ENCODE results near the gene ADM2. TPM values are rescaled to one million over a fixed set of nuclear protein-coding genes. Genes with fewer than 3 reads are reported as not detected.

The ADM2 gene
- total RNA-seq, 2 donors from 2014 or later = 25.5 to 28.8 TPM

GRCh38 chr22:50465066-50465930, 16.0 kb upstream of the ADM2 start:
- Mint-ChIP-seq H3K36me3 (ENCODE audit: insufficient read depth in 2 of 2) (peaks cover 8 to 15% of the 10 kb centered on the region in 2 donors), H3K27me3 (ENCODE audit: low read depth) (no peaks in the 10 kb centered on the region), H3K27ac (no peak overlapping the region)

DNA sequence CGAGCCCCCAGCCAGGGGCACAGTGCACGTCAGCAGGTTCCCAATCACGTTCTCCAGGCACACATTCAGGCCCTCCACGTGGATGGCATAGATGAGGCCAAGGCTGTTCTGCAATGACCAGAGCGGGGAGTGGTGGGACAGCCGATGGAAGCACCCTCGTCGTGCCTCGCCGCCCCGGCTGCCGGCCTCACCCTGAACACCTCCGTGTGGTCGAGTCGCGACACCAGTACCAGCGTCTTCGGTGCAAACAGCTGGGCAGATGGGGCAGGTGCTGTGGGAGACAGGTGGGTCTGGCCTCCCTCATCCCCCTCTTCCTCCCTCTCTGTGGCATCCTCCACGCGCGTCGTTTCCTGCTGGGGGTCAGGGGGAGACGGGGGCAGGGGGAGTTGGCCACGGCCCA, 14.0 kb upstream of the ADM2 start:
- Mint-ChIP-seq H3K4me3 (no peak overlapping the region), H3K9me3 (no peaks in the 10 kb centered on the region), H3K36me3 (ENCODE audit: insufficient read depth in 2 of 2) (peaks cover 4 to 11% of the 10 kb centered on the region in 2 donors), H3K27me3 (ENCODE audit: low read depth) (no peaks in the 10 kb centered on the region), H3K27ac (no peak overlapping the region), H3K4me1 (ENCODE audit: low read depth) (peaks cover 43% of the 10 kb centered on the region)
- DNase-seq = no peak
- no peak for ATAC-seq (replicated peaks in 1 of 2)

More at GRCh38 chr22:50465066-50465930, 16.0 kb upstream of the ADM2 start:
- DNase-seq = no peak
- Mint-ChIP-seq H3K9me3 (no peaks in the 10 kb centered on the region), H3K4me1 (ENCODE audit: low read depth) (peaks cover 22% of the 10 kb centered on the region), H3K4me3 (no peak overlapping the region)
- no peak for ATAC-seq (replicated peaks in 1 of 2)

DNA sequence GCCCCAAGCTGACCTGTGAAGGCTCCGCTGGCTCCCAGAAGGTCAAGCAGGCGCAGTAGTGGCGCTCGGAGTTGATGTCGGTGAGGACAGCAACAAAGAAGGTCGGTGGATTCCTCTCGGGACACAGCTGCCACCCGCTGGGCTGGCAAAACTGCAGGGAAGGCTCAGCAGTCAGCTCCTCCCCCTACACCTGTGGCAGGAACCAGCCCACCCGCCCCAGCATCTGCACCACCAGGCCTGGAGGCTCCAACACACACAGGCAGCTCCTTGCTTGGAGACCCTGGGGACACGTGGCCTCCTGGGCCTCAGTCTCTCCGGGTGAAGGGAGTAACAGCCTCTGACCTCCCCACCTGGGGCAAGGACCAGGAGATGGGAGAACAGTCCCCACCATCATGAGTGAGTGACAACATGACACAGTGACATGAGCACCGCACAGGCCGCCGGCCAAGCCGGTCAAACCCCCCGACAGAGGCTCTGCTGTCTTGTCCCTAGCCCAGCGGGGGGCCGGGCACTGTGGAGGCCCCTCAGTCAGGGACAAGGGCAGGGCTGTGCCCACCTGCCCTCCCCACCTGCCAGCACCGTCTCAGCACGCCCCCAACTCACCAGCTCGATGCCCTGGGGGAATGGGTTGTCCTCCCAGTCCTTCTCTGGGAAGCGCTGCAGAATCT, 13.4 kb upstream of the ADM2 start:
- no peaks in the 10 kb centered on the region for H3K27me3 Mint-ChIP-seq (ENCODE audit: low read depth)
- H3K4me1 Mint-ChIP-seq (ENCODE audit: low read depth) = peaks cover 48% of the 10 kb centered on the region
- no peaks in the 10 kb centered on the region for H3K9me3 Mint-ChIP-seq
- H3K36me3 Mint-ChIP-seq (ENCODE audit: insufficient read depth in 2 of 2) = peaks cover 4 to 11% of the 10 kb centered on the region in 2 donors
- H3K27ac Mint-ChIP-seq = no peak overlapping the region
- H3K4me3 Mint-ChIP-seq = peak overlapping the region in 1 of 2 donors; percentile 46
- ATAC-seq (replicated peaks in 1 of 2) = no peak
- no peak for DNase-seq

- Mint-ChIP-seq H3K4me3 (peak overlapping the region; percentile 73 to 81), H3K27me3 (ENCODE audit: low read depth) (no peaks in the 10 kb centered on the region)
These were observed 12.7 kb upstream of the ADM2 start for GRCh38 chr22:50468626-50469025.

GRCh38 chr22:50469377-50470305, 11.7 kb upstream of the ADM2 start:
- ATAC-seq (replicated peaks in 1 of 2) (peak; percentile 86 to 89), DNase-seq (peak; percentile 95 to 97)
- no peaks in the 10 kb centered on the region for H3K27me3 Mint-ChIP-seq (ENCODE audit: low read depth)
- H3K4me1 Mint-ChIP-seq (ENCODE audit: low read depth) = peaks cover 61% of the 10 kb centered on the region
- no peaks in the 10 kb centered on the region for H3K9me3 Mint-ChIP-seq
- H3K4me3 Mint-ChIP-seq = peak overlapping the region; percentile 73 to 81
- peak overlapping the region; percentile 38 for H3K27ac Mint-ChIP-seq
- peaks cover 7 to 9% of the 10 kb centered on the region in 2 donors for H3K36me3 Mint-ChIP-seq (ENCODE audit: insufficient read depth in 2 of 2)

More at GRCh38 chr22:50468626-50469025, 12.7 kb upstream of the ADM2 start:
- Mint-ChIP-seq H3K4me1 (ENCODE audit: low read depth) (peaks cover 55% of the 10 kb centered on the region), H3K27ac (no peak overlapping the region), H3K9me3 (no peaks in the 10 kb centered on the region), H3K36me3 (ENCODE audit: insufficient read depth in 2 of 2) (peaks cover 6 to 10% of the 10 kb centered on the region in 2 donors)
- no peak for ATAC-seq (replicated peaks in 1 of 2)
- no peak for DNase-seq

GRCh38 chr22:50470491-50470890, 10.9 kb upstream of the ADM2 start:
- Mint-ChIP-seq H3K4me1 (ENCODE audit: low read depth) (peaks cover 61% of the 10 kb centered on the region), H3K36me3 (ENCODE audit: insufficient read depth in 2 of 2) (peaks cover 7 to 9% of the 10 kb centered on the region in 2 donors), H3K27ac (peak overlapping the region; percentile 73), H3K9me3 (no peaks in the 10 kb centered on the region), H3K27me3 (ENCODE audit: low read depth) (no peaks in the 10 kb centered on the region), H3K4me3 (peak overlapping the region; percentile 73 to 81)
- DNase-seq = no peak
- ATAC-seq (replicated peaks in 1 of 2) = no peak

GRCh38 chr22:50471197-50471847, 10.0 kb upstream of the ADM2 start:
- peak overlapping the region; percentile 73 to 81 for H3K4me3 Mint-ChIP-seq
- H3K4me1 Mint-ChIP-seq (ENCODE audit: low read depth) = peaks cover 66% of the 10 kb centered on the region
- no peaks in the 10 kb centered on the region for H3K9me3 Mint-ChIP-seq
- H3K27ac Mint-ChIP-seq = peak overlapping the region; percentile 73
- ATAC-seq (replicated peaks in 1 of 2) (no peak), DNase-seq (no peak)
- H3K36me3 Mint-ChIP-seq (ENCODE audit: insufficient read depth in 2 of 2) = peaks cover 7 to 8% of the 10 kb centered on the region in 2 donors
- H3K27me3 Mint-ChIP-seq (ENCODE audit: low read depth) = no peaks in the 10 kb centered on the region

DNA sequence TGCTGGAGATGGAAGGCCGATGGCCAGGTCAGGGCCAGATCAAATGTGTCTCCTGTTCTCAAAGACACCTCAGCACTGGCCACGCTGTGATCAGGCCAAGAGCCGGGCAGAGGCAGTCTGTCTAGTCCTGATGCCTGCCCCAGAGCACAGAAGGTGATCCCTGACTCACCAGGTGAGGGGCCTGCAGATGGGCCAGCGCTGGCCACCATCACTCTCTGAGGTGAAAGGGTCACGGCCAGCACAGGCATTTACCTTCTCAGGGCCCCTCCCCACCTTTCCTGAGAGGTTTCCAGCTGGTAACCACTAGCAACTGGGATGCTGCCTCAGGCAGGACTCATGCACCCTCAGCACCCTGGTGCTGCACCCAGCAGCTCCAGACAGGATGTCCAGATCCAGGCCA, 9.4 kb upstream of the ADM2 start:
- Mint-ChIP-seq H3K36me3 (ENCODE audit: insufficient read depth in 2 of 2) (peaks cover 3 to 5% of the 10 kb centered on the region in 2 donors), H3K27me3 (ENCODE audit: low read depth) (no peaks in the 10 kb centered on the region), H3K9me3 (no peaks in the 10 kb centered on the region), H3K4me1 (ENCODE audit: low read depth) (peaks cover 67% of the 10 kb centered on the region), H3K27ac (peak overlapping the region; percentile 9), H3K4me3 (peak overlapping the region; percentile 31 to 81)
- DNase-seq (no peak), ATAC-seq (replicated peaks in 1 of 2) (no peak)

GRCh38 chr22:50473088-50473487, 8.3 kb upstream of the ADM2 start:
- peaks cover 2 to 5% of the 10 kb centered on the region in 2 donors for H3K36me3 Mint-ChIP-seq (ENCODE audit: insufficient read depth in 2 of 2)
- DNase-seq (peak; percentile 51 to 69), ATAC-seq (replicated peaks in 1 of 2) (peak; percentile 21 to 22)
- peak overlapping the region; percentile 66 for H3K27ac Mint-ChIP-seq
- H3K4me1 Mint-ChIP-seq (ENCODE audit: low read depth) = peaks cover 66% of the 10 kb centered on the region
- H3K4me3 Mint-ChIP-seq = peak overlapping the region; percentile 89 to 100
- no peaks in the 10 kb centered on the region for H3K9me3 Mint-ChIP-seq
- no peaks in the 10 kb centered on the region for H3K27me3 Mint-ChIP-seq (ENCODE audit: low read depth)

- DNase-seq = peak; percentile 57 to 58
- peak in 1 of 2 donors; percentile 14 for ATAC-seq (replicated peaks in 1 of 2)
- Mint-ChIP-seq H3K4me3 (peak overlapping the region; percentile 89 to 100), H3K4me1 (ENCODE audit: low read depth) (peaks cover 58% of the 10 kb centered on the region), H3K27me3 (ENCODE audit: low read depth) (no peaks in the 10 kb centered on the region), H3K27ac (peak overlapping the region; percentile 36), H3K9me3 (no peaks in the 10 kb centered on the region), H3K36me3 (ENCODE audit: insufficient read depth in 2 of 2) (peaks cover 2 to 5% of the 10 kb centered on the region in 2 donors)
These were observed 7.3 kb upstream of the ADM2 start for GRCh38 chr22:50473855-50474671.

- DNase-seq (peak; percentile 93 to 97), ATAC-seq (replicated peaks in 1 of 2) (peak; percentile 78 to 85)
- H3K36me3 Mint-ChIP-seq (ENCODE audit: insufficient read depth in 2 of 2) = peaks cover 2 to 5% of the 10 kb centered on the region in 2 donors
- peak within 1 kb of the TSS; percentile 36 for H3K27ac Mint-ChIP-seq
- peaks cover 3% of the 10 kb centered on the region for H3K27me3 Mint-ChIP-seq (ENCODE audit: low read depth)
- no peaks in the 10 kb centered on the region for H3K9me3 Mint-ChIP-seq
- H3K4me3 Mint-ChIP-seq = peak within 1 kb of the TSS; percentile 89 to 100
- H3K4me1 Mint-ChIP-seq (ENCODE audit: low read depth) = peaks cover 55% of the 10 kb centered on the region
These were observed 6.4 kb upstream of the ADM2 start, which contains the start of gene SBF1 for GRCh38 chr22:50474710-50475651. Gene SBF1, minus strand, starts transcription at chr22:50475035. Its CDS starts 195 bp downstream, at chr22:50474840.
